H9 (cell line): ENCODE results near the gene RNF217. TPM values are rescaled to one million over a fixed set of nuclear protein-coding genes. Genes with fewer than 3 reads are reported as not detected.
"Not testable (repeated sequence)": the region's sequence is repeated elsewhere in the genome, so short reads cannot be mapped to it uniquely, and the experiment has no call there.

Experiments
- DNase-seq: peaks from one replicate; pipeline ENCODE4 v3.0.0-alpha.2; 2017
- H2AFZ ChIP-seq: one replicate; pipeline ENCODE4 v1.6.1; 2013; ENCODE audit warnings: mild to moderate bottlenecking, low read length, control low read depth, moderate library complexity
- H2AK5ac ChIP-seq: 2 replicates; pipeline ENCODE4 v1.6.1; 2013; ENCODE audit warnings: low read length, control low read depth, mixed read lengths; ENCODE audit not compliant: insufficient read length
- H2BK120ac ChIP-seq: one replicate; pipeline ENCODE4 v1.6.1; 2013; ENCODE audit warnings: low read depth, mild to moderate bottlenecking, low read length, control low read depth, inconsistent platforms; ENCODE audit not compliant: poor library complexity, severe bottlenecking
- H2BK12ac ChIP-seq: 2 replicates; pipeline ENCODE4 v1.6.1; 2013; ENCODE audit warnings: low read length, control low read depth, mixed read lengths, low read depth; ENCODE audit not compliant: insufficient read length
- H2BK15ac ChIP-seq: 2 replicates; pipeline ENCODE4 v1.6.1; 2013; ENCODE audit warnings: low read depth, low read length, control low read depth
- H2BK20ac ChIP-seq: one replicate; pipeline ENCODE4 v1.6.1; 2013; ENCODE audit warnings: low read depth, mild to moderate bottlenecking, low read length, control low read depth, inconsistent platforms; ENCODE audit not compliant: poor library complexity, severe bottlenecking
- H2BK5ac ChIP-seq: 2 replicates; pipeline ENCODE4 v1.6.1; 2013; ENCODE audit warnings: low read length, control low read depth, mixed read lengths; ENCODE audit not compliant: insufficient read length
- H3K14ac ChIP-seq: 2 replicates; pipeline ENCODE4 v1.6.1; 2013; ENCODE audit warnings: low read length, control low read depth; ENCODE audit not compliant: insufficient read depth
- H3K18ac ChIP-seq: 2 replicates; pipeline ENCODE4 v1.6.1; 2013; ENCODE audit warnings: low read depth, mild to moderate bottlenecking, mixed read lengths, low read length, control low read depth; ENCODE audit not compliant: insufficient read length
- H3K23ac ChIP-seq: 2 replicates; pipeline ENCODE4 v1.6.1; 2013; ENCODE audit warnings: low read length, control low read depth, mixed read lengths, low read depth; ENCODE audit not compliant: insufficient read length
- H3K23me2 ChIP-seq: 2 replicates; pipeline ENCODE4 v1.6.1; 2013; ENCODE audit warnings: low read depth, mild to moderate bottlenecking, mixed read lengths, low read length, control low read depth; ENCODE audit not compliant: insufficient read length, poor library complexity, severe bottlenecking
- H3K27ac ChIP-seq: 2 replicates; pipeline ENCODE4 v1.5.1; 2013; ENCODE audit warnings: low read length, control low read depth, mixed read lengths, low read depth; ENCODE audit not compliant: insufficient read length
- H3K27me3 ChIP-seq: 2 replicates; pipeline ENCODE4 v1.6.1; 2013; ENCODE audit warnings: low read length, control low read depth, inconsistent platforms; ENCODE audit not compliant: insufficient read depth
- H3K4ac ChIP-seq: 2 replicates; pipeline ENCODE4 v1.6.1; 2013; ENCODE audit warnings: low read depth, mild to moderate bottlenecking, control low read depth, inconsistent platforms, low read length, moderate library complexity
- H3K4me1 ChIP-seq: 2 replicates; pipeline ENCODE4 v1.6.1; 2013; ENCODE audit warnings: low read length, control low read depth, inconsistent platforms; ENCODE audit not compliant: insufficient read depth
- H3K4me2 ChIP-seq: 2 replicates; pipeline ENCODE4 v1.6.1; 2013; ENCODE audit warnings: low read length, control low read depth, mixed read lengths; ENCODE audit not compliant: insufficient read length, insufficient read depth
- H3K56ac ChIP-seq: 2 replicates; pipeline ENCODE4 v1.6.1; 2013; ENCODE audit warnings: low read depth, mild to moderate bottlenecking, mixed read lengths, low read length, control low read depth; ENCODE audit not compliant: insufficient read length
- H3K79me1 ChIP-seq: 2 replicates; pipeline ENCODE4 v1.6.1; 2013; ENCODE audit warnings: low read depth, mild to moderate bottlenecking, moderate library complexity, low read length, control low read depth, inconsistent platforms; ENCODE audit not compliant: insufficient read depth, poor library complexity, severe bottlenecking
- H3K79me2 ChIP-seq: 2 replicates; pipeline ENCODE4 v1.6.1; 2013; ENCODE audit warnings: low read length, control low read depth, inconsistent platforms; ENCODE audit not compliant: insufficient read depth
- H3K9ac ChIP-seq: 2 replicates; pipeline ENCODE4 v1.6.1; 2013; ENCODE audit warnings: low read length, control low read depth, mixed read lengths; ENCODE audit not compliant: insufficient read length; ENCODE audit errors: extremely low read depth
- H3K9me3 ChIP-seq: one replicate; pipeline ENCODE4 v1.6.1; 2013; ENCODE audit warnings: low read depth, low read length, inconsistent platforms; ENCODE audit not compliant: control insufficient read depth
- H3T11ph ChIP-seq: one replicate; pipeline ENCODE4 v1.6.1; 2013; ENCODE audit warnings: mild to moderate bottlenecking, low read length, control low read depth, inconsistent platforms
- H4K20me1 ChIP-seq: one replicate; pipeline ENCODE4 v1.6.1; 2013; ENCODE audit not compliant: control insufficient read depth, insufficient read length, insufficient read depth
- H4K5ac ChIP-seq: 2 replicates; pipeline ENCODE4 v1.6.1; 2013; ENCODE audit warnings: low read depth, mild to moderate bottlenecking, mixed read lengths, low read length, control low read depth; ENCODE audit not compliant: insufficient read length
- H4K8ac ChIP-seq: replicated peaks from 2 replicates; pipeline ENCODE4 v1.6.1; 2013; ENCODE audit warnings: low read length, control low read depth, mixed read lengths, low read depth; ENCODE audit not compliant: insufficient read length
- H4K91ac ChIP-seq: 2 replicates; pipeline ENCODE4 v1.6.1; 2013; ENCODE audit warnings: low read depth, mild to moderate bottlenecking, moderate library complexity, mixed read lengths, low read length, control low read depth; ENCODE audit not compliant: insufficient read length
- H3K27ac Mint-ChIP-seq, 3 experiments: 2 replicates in 2 of 3; 3 replicates in 1 of 3; pipeline ENCODE4 v1.8.0; 2020 to 2021; ENCODE audit warnings: mixed read lengths in 3 of 3, mild to moderate bottlenecking in 1 of 3, moderate library complexity in 1 of 3
- H3K27me3 Mint-ChIP-seq: 2 replicates; pipeline ENCODE4 v1.8.0; 2021; ENCODE audit warnings: low read depth, mild to moderate bottlenecking, moderate library complexity, mixed read lengths
- H3K36me3 Mint-ChIP-seq, 3 experiments: 2 replicates in 2 of 3; 3 replicates in 1 of 3; pipeline ENCODE4 v1.8.0; 2020 to 2021; ENCODE audit warnings: low read depth in 3 of 3, mixed read lengths in 3 of 3; ENCODE audit not compliant: insufficient read depth in 1 of 3
- H3K4me1 Mint-ChIP-seq, 2 experiments: 2 replicates each; pipeline ENCODE4 v1.8.0; 2020; ENCODE audit warnings: mixed read lengths in 2 of 2
- H3K4me3 Mint-ChIP-seq, 2 experiments: 2 replicates in 1 of 2; 3 replicates in 1 of 2; pipeline ENCODE4 v1.8.0; 2020 to 2021; ENCODE audit warnings: mild to moderate bottlenecking in 2 of 2, mixed read lengths in 2 of 2, moderate library complexity in 1 of 2
- H3K9me3 Mint-ChIP-seq, 2 experiments: 2 replicates in 1 of 2; 3 replicates in 1 of 2; pipeline ENCODE4 v1.8.0; 2020; ENCODE audit warnings: mild to moderate bottlenecking in 2 of 2, mixed read lengths in 2 of 2, moderate library complexity in 1 of 2
- CTCF ChIP-seq: fragments of 200-600 bp; sonication (generic); conservative IDR thresholded peaks from 3 replicates; pipeline ENCODE4 v1.8.0; 2021; ENCODE audit warnings: antibody characterized with exemption, mild to moderate bottlenecking
- WGBS: extraction: QIAGEN DNeasy Blood & Tissue Kit; methylation state at CpG from one replicate; pipeline ENCODE4 v1.1.7; 2013; ENCODE audit warnings: missing lambda C conversion rate, low lambda C conversion rate, mixed read lengths; ENCODE audit not compliant: insufficient read length; ENCODE audit errors: extremely low coverage; 5-methylcytosine and 5-hydroxymethylcytosine counted together
- total RNA-seq: library from RNA; stranded (reverse); gene quantifications from 2 replicates; pipeline ENCODE4 v1.2.1, GENCODE V29; 2021

Gene RNF217
- total RNA-seq, 1 experiment from 2014 or later, result 9.6 TPM

GRCh38 chr6:124917769-124918168 lies 44.5 kb upstream of the RNF217 start:
- H2BK12ac ChIP-seq, result no peak overlapping the region
- no peaks in the 10 kb centered on the region for H3K23me2 ChIP-seq
- H3K27me3 ChIP-seq, result no peaks in the 10 kb centered on the region
- no peak overlapping the region for H4K8ac ChIP-seq
- no peak overlapping the region for H3K23ac ChIP-seq
- no peak overlapping the region for H3K9ac ChIP-seq
- peaks cover 0 to 2% of the 10 kb centered on the region in 2 experiments; a peak in 1 of 4 replicates for H3K4me1 Mint-ChIP-seq
- H2AFZ ChIP-seq, result no peak overlapping the region
- no peak overlapping the region for H3T11ph ChIP-seq
- no peak overlapping the region for H3K4ac ChIP-seq
- no peak overlapping the region for H2BK15ac ChIP-seq
- H3K14ac ChIP-seq, result no peak overlapping the region
- no peak overlapping the region for H2BK20ac ChIP-seq
- H4K5ac ChIP-seq, result no peak overlapping the region
- H3K18ac ChIP-seq, result no peak overlapping the region
- H3K56ac ChIP-seq, result no peak overlapping the region
- H2BK120ac ChIP-seq, result no peak overlapping the region
- no CpG with 5 or more reads among the region's 1 CpG for WGBS
- no peak for DNase-seq
- H3K4me3 Mint-ChIP-seq, result no peak overlapping the region
- H3K4me2 ChIP-seq, result no peak overlapping the region
- no peaks in the 10 kb centered on the region for H3K4me1 ChIP-seq
- no peak overlapping the region for H2AK5ac ChIP-seq
- no peaks in the 10 kb centered on the region for H4K20me1 ChIP-seq
- TF ChIP-seq CTCF, result no peak
- no peaks in the 10 kb centered on the region for H3K27me3 Mint-ChIP-seq
- H3K36me3 Mint-ChIP-seq, result peaks cover 11 to 21% (median 15%) of the 10 kb centered on the region in 3 experiments; a peak in 6 of 7 replicates
- no peak overlapping the region for H4K91ac ChIP-seq
- peaks cover 21 to 27% of the 10 kb centered on the region in 2 experiments for H3K9me3 Mint-ChIP-seq
- H2BK5ac ChIP-seq, result no peak overlapping the region
- no peak overlapping the region for H3K27ac Mint-ChIP-seq
- no peaks in the 10 kb centered on the region for H3K79me2 ChIP-seq
- no peaks in the 10 kb centered on the region for H3K9me3 ChIP-seq
- H3K27ac ChIP-seq, result no peak overlapping the region
- no peaks in the 10 kb centered on the region for H3K79me1 ChIP-seq

- not testable (repeated sequence) for H3K4me3 Mint-ChIP-seq, H3K27me3 Mint-ChIP-seq, H2BK5ac ChIP-seq, H3K23me2 ChIP-seq, H3K9ac ChIP-seq, H3K79me2 ChIP-seq, H3K4me1 ChIP-seq, H3T11ph ChIP-seq, H2AK5ac ChIP-seq, H3K27me3 ChIP-seq, H2BK12ac ChIP-seq, H3K79me1 ChIP-seq, H4K91ac ChIP-seq, H2BK15ac ChIP-seq, H3K27ac ChIP-seq, H4K20me1 ChIP-seq, H3K56ac ChIP-seq, H3K23ac ChIP-seq, H2BK20ac ChIP-seq, H3K27ac Mint-ChIP-seq, H2AFZ ChIP-seq, H3K4me2 ChIP-seq, H4K5ac ChIP-seq, H3K14ac ChIP-seq, H2BK120ac ChIP-seq, H3K4ac ChIP-seq, H3K4me1 Mint-ChIP-seq, DNase-seq, H3K9me3 ChIP-seq, H4K8ac ChIP-seq, H3K18ac ChIP-seq
- WGBS, result no CpG with 5 or more reads among the region's 2 CpGs
- H3K9me3 Mint-ChIP-seq, result peaks cover 21 to 30% of the 10 kb centered on the region in 2 experiments
- peaks cover 11 to 21% (median 15%) of the 10 kb centered on the region in 3 experiments; a peak in 6 of 7 replicates for H3K36me3 Mint-ChIP-seq
Observed at GRCh38 chr6:124919703-124920102, 42.5 kb upstream of the RNF217 start.
